Brain microvascular endothelial cell (primary cell): Measurements from ENCODE around the gene SLC35G6.
"Not testable (repeated sequence)": the region's sequence is repeated elsewhere in the genome, so short reads cannot be mapped to it uniquely, and the experiment has no call there.

Experiments
- DNase-seq: peaks from one replicate; pipeline ENCODE4 v3.0.0-alpha.2; 2020
- H3K27ac ChIP-seq: fragments of 250-450 bp; sonication (Bioruptor Pico); 2 replicates; pipeline ENCODE4 v1.5.1; 2020; ENCODE audit warnings: mild to moderate bottlenecking, moderate library complexity
- H3K27me3 ChIP-seq: fragments of 250-450 bp; sonication (Bioruptor Pico); replicated peaks from 2 replicates; pipeline ENCODE4 v1.5.1; 2020; ENCODE audit warnings: mild to moderate bottlenecking
- H3K36me3 ChIP-seq: fragments of 250-450 bp; sonication (Bioruptor Pico); replicated peaks from 2 replicates; pipeline ENCODE4 v1.5.1; 2020; ENCODE audit warnings: mild to moderate bottlenecking
- H3K4me3 ChIP-seq: 2 replicates; pipeline ENCODE4 v1.5.1; 2011; ENCODE audit warnings: low read depth, mild to moderate bottlenecking, control low read depth, low read length, moderate library complexity
- in situ Hi-C: cut with HindIII; loops from 2 replicates; pipeline ENCODE4 v1.10.0; 2017; ENCODE audit warnings: low sequenced_read_pairs, low pct_ligation_motif_present
- TF ChIP-seq, protein P1 (sequence below): IDR thresholded peaks from 2 replicates; pipeline ENCODE4 v1.5.1; 2011; ENCODE audit warnings: low read depth, mild to moderate bottlenecking, moderate library complexity, low read length, control low read depth, inconsistent platforms; ENCODE audit errors: missing control alignments

Gene SLC35G6

DNA sequence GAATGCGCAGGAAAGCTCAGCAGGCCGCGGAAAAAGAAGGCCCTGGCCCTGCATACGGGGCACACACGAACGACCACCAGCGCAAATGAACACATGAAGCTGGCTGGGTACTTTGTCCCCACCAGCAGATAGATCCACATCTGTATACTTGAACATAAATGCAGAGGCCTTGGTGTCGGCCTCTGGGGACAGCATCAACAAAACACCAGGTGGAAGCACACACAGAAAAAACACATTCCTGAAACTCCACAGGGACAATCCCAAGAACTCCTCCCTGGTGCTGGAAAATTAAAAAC, 1.2 kb upstream of the SLC35G6 start:
- Histone ChIP-seq H3K27me3 (no peaks in the 10 kb centered on the region), H3K36me3 (no peaks in the 10 kb centered on the region), H3K27ac (peak overlapping the region; percentile 43), H3K4me3 (peak overlapping the region; percentile 72)
- TF ChIP-seq, protein P1, sequence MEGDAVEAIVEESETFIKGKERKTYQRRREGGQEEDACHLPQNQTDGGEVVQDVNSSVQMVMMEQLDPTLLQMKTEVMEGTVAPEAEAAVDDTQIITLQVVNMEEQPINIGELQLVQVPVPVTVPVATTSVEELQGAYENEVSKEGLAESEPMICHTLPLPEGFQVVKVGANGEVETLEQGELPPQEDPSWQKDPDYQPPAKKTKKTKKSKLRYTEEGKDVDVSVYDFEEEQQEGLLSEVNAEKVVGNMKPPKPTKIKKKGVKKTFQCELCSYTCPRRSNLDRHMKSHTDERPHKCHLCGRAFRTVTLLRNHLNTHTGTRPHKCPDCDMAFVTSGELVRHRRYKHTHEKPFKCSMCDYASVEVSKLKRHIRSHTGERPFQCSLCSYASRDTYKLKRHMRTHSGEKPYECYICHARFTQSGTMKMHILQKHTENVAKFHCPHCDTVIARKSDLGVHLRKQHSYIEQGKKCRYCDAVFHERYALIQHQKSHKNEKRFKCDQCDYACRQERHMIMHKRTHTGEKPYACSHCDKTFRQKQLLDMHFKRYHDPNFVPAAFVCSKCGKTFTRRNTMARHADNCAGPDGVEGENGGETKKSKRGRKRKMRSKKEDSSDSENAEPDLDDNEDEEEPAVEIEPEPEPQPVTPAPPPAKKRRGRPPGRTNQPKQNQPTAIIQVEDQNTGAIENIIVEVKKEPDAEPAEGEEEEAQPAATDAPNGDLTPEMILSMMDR = no peak
- in situ Hi-C loops = no loop called here
- no peak for DNase-seq

DNA sequence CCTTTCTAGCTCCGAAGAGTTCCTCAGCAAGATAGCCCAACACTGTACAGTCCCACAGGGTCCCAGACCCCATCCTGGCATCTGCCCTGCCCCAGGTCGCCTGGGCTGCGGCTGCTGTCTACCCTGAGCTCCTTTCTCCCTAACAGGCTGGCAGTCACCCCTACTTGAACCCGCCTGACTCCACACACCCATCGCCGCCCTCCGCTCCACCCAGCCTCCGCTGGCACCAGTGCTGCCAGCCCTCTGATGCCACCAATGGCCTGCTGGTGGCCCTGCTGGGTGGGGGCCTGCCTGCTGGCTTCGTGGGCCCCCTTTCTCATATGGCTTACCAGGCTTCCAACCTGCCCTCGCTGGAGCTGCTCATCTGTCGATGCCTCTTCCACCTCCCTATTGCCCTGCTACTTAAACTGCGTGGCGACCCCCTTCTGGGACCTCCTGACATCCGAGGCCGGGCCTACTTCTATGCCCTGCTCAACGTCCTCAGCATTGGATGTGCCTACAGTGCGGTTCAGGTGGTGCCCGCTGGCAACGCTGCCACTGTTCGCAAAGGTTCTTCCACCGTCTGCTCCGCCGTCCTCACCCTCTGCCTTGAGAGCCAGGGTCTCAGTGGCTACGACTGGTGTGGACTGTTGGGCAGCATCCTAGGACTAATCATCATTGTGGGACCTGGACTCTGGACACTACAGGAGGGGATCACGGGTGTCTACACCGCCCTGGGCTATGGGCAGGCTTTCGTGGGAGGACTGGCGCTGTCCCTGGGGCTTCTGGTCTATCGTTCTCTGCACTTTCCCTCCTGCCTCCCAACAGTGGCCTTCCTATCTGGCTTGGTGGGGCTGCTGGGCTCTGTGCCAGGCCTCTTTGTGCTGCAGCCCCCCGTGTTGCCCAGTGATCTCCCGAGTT, 846 bp downstream of the SLC35G6 start:
- H3K36me3 ChIP-seq, H3K27me3 ChIP-seq, DNase-seq, in situ Hi-C loops, H3K27ac ChIP-seq, H3K4me3 ChIP-seq: not testable (repeated sequence)

DNA sequence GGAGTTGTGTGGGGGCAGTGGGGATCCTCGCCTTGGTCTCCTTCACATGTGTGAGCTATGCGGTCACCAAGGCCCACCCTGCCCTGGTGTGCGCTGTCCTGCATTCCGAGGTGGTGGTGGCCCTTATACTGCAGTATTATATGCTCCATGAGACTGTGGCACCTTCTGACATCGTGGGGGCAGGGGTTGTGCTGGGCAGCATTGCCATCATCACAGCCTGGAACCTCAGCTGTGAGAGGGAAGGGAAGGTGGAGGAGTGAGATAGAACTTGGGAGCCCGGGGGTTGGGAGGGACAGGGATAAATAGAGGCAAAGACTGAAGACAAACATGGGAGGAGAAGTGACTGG, 1.5 kb downstream of the SLC35G6 start:
- H3K27ac ChIP-seq, H3K27me3 ChIP-seq, in situ Hi-C loops, H3K4me3 ChIP-seq, DNase-seq, H3K36me3 ChIP-seq: not testable (repeated sequence)

DNA sequence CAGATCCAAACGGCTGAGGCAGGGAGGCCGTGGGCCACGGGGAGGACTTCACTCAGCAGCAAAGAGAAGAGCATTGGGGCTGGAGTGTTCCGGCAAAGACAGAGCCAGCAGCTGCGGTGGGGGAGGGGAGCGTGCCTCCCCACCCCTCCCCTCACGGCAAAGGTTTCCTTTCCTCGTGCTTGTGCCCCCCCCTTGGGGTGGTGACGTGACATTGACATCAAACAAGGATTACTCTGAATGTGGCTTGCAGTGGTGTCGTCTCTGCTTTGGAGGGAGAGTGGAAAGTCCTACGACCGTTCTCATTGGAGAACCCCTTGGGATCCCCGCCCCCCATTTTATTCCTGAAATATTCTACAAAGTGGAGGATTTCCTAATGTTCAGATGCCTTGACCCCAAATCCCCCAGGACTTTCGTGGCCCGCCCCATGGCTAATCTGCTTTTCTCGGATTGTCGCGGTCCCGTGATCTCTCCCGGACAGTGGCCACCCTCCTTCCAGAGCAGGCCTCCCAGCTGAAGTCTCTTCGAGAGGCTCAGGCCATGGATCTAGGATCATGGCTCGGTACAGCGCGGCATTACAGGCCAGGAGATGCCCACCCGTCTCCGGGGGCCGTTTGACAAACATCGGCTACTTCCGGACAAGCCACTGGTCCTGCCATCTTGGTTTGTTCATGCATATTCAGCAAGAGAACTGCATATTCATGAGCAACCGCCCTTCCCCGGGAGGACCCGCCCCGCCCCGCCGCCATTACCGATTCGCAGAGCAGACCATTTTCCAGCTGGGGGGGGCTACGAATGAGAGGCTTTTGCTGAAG, 2.2 kb downstream of the SLC35G6 start:
- peak; percentile 91 for DNase-seq
- H3K36me3 ChIP-seq = no peaks in the 10 kb centered on the region
- in situ Hi-C loops = no loop called here
- peak overlapping the region; percentile 99 for H3K27ac ChIP-seq
- no peaks in the 10 kb centered on the region for H3K27me3 ChIP-seq
- TF ChIP-seq, protein P1 = no peak
- peak overlapping the region; percentile 87 for H3K4me3 ChIP-seq

DNA sequence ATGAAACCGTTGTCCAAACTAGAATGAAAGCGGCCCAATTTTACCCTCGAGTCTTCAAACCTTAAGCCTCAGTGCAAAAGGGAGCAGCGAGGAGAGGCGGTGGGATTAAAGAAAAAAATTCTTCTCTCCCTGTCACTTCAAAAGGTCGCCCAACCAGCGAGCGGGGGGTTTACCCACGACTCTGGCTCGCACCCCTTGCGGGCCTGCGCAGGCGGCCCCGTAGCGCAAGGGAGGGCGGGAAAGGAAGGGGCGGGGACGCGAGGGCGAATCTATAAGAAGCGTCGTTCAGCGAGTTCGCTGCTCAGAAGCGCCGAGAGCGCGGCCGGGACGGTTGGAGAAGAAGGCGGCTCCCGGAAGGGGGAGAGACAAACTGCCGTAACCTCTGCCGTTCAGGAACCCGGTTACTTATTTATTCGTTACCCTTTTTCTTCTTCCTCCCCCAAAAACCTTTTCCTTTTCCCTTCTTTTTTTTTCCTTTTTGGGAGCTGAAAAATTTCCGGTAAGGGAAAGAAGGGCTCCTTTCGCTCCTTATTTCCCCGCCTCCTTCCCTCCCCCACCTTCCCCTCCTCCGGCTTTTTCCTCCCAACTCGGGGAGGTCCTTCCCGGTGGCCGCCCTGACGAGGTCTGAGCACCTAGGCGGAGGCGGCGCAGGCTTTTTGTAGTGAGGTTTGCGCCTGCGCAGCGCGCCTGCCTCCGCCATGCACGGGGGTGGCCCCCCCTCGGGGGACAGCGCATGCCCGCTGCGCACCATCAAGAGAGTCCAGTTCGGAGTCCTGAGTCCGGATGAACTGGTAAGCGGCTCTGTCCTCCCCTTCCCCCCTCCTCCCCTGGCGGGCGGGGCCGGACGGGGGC, 3.0 kb downstream of the SLC35G6 start, which contains the start of gene POLR2A:
TSS of gene POLR2A (plus strand) at position 300 of the 852 bp plus-strand sequence.
- in situ Hi-C loops = no loop called here
- H3K4me3 ChIP-seq = peak within 1 kb of the TSS; percentile 87

DNA sequence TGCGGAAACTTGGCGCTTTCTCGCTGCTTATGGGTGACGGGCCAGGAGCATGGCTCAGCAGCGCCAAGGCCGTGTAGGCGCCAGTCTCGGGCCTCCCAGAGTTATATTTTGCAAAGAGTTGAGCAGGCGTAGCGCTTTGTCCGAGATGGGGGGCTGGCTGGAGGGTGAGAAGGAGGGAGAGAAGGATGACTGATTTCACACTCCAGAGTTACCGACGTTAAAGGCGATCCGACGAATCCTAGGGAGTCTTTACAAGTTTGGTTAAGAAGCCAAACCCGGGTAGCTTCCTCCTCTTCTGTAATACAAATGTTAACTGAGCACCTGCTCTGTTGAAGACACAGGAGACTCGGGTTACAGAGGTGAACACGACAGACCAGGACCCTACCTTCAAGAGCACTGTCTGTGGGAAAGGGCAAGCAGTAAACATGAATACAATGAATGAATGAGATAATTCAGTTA, 3.7 kb downstream of the SLC35G6 start:
- DNase-seq = no peak
- peak overlapping the region; percentile 87 for H3K4me3 ChIP-seq
- peak overlapping the region; percentile 5 for H3K27ac ChIP-seq
- H3K36me3 ChIP-seq = no peaks in the 10 kb centered on the region
- in situ Hi-C loops = no loop called here
- TF ChIP-seq, protein P1 = peak; percentile 22
- no peaks in the 10 kb centered on the region for H3K27me3 ChIP-seq

More for the DNA sequence above, 3.0 kb downstream of the SLC35G6 start, which contains the start of gene POLR2A:
- peak; percentile 95 for DNase-seq
- TF ChIP-seq, protein P1 = no peak
- Histone ChIP-seq H3K27me3 (no peaks in the 10 kb centered on the region), H3K36me3 (no peaks in the 10 kb centered on the region), H3K27ac (peak within 1 kb of the TSS; percentile 99)
